Liver (tissue), 9 donors: ENCODE data around the gene EEF1AKMT2. TPM values are rescaled to one million over a fixed set of nuclear protein-coding genes. Genes with fewer than 3 reads are reported as not detected.

Experiments
- DNase-seq: peaks from one replicate; pipeline ENCODE4 v3.0.0-alpha.2; 2017; ENCODE audit warnings: low spot score
- H3K27ac ChIP-seq, 2 donors: one replicate each; pipeline ENCODE4 v1.7.0; 2013; ENCODE audit warnings: inconsistent platforms in 2 of 2, low read length in 2 of 2, control low read depth in 1 of 2, low read depth in 1 of 2, mild to moderate bottlenecking in 1 of 2
- H3K27me3 ChIP-seq, 4 donors: one replicate each; pipeline versions ENCODE4 v1.6.1 to v1.7.0; 2013; ENCODE audit warnings: low read length in 3 of 4, inconsistent platforms in 1 of 4, mild to moderate bottlenecking in 1 of 4, moderate library complexity in 1 of 4; ENCODE audit not compliant: control insufficient read depth in 4 of 4, insufficient read depth in 4 of 4
- H3K36me3 ChIP-seq, 4 donors: one replicate each; pipeline versions ENCODE4 v1.6.1 to v1.7.0; 2013; ENCODE audit warnings: low read length in 3 of 4, mild to moderate bottlenecking in 3 of 4, low read depth in 1 of 4, moderate library complexity in 1 of 4; ENCODE audit not compliant: control insufficient read depth in 4 of 4, insufficient read depth in 3 of 4
- H3K4me1 ChIP-seq, 4 donors: one replicate each; pipeline versions ENCODE4 v1.6.1 to v1.7.0; 2013; ENCODE audit warnings: low read length in 3 of 4, mild to moderate bottlenecking in 3 of 4, moderate library complexity in 1 of 4; ENCODE audit not compliant: control insufficient read depth in 4 of 4, insufficient read depth in 4 of 4
- H3K4me3 ChIP-seq, 3 donors: one replicate each; pipeline versions ENCODE4 v1.6.1 to v1.7.0; 2013; ENCODE audit warnings: low read length in 3 of 3, control low read depth in 1 of 3, low read depth in 1 of 3, mild to moderate bottlenecking in 1 of 3
- H3K9ac ChIP-seq, 2 donors: one replicate each; pipeline ENCODE4 v1.7.0; 2013; ENCODE audit warnings: low read length in 2 of 2, mild to moderate bottlenecking in 2 of 2, moderate library complexity in 2 of 2, control low read depth in 1 of 2, low read depth in 1 of 2
- H3K9me3 ChIP-seq, 4 donors: one replicate each; pipeline versions ENCODE4 v1.6.1 to v1.7.0; 2013; ENCODE audit warnings: low read length in 3 of 4; ENCODE audit not compliant: control insufficient read depth in 4 of 4
- EGR1 ChIP-seq, 2 donors: IDR thresholded peaks; 2 replicates each; pipeline ENCODE4 v1.6.1; 2016 to 2018; ENCODE audit warnings: antibody characterized with exemption in 2 of 2, low read depth in 2 of 2
- FOXA2 ChIP-seq: IDR thresholded peaks from 2 replicates; pipeline ENCODE4 v1.6.1; 2016; ENCODE audit warnings: antibody characterized with exemption
- GABPA ChIP-seq, 2 donors: IDR thresholded peaks in 1 of 2; conservative IDR thresholded peaks in 1 of 2; 2 replicates each; pipeline ENCODE4 v1.6.1; 2016; ENCODE audit warnings: antibody characterized with exemption in 2 of 2, mild to moderate bottlenecking in 1 of 2, moderate library complexity in 1 of 2
- HNF4A ChIP-seq, 2 donors: conservative IDR thresholded peaks; 2 replicates each; pipeline ENCODE4 v1.6.1; 2016; ENCODE audit warnings: antibody characterized with exemption in 2 of 2, mild to moderate bottlenecking in 2 of 2
- HNF4G ChIP-seq: IDR thresholded peaks from 2 replicates; pipeline ENCODE4 v1.6.1; 2016; ENCODE audit warnings: antibody characterized with exemption
- JUND ChIP-seq, 2 donors: IDR thresholded peaks; 2 replicates each; pipeline ENCODE4 v1.6.1; 2016; ENCODE audit warnings: antibody characterized with exemption in 2 of 2
- NR2F2 ChIP-seq: IDR thresholded peaks from 2 replicates; pipeline ENCODE4 v1.6.1; 2016; ENCODE audit warnings: antibody characterized with exemption
- RAD21 ChIP-seq, 2 donors: IDR thresholded peaks; 2 replicates each; pipeline ENCODE4 v1.6.1; 2016; ENCODE audit warnings: antibody characterized with exemption in 2 of 2, mild to moderate bottlenecking in 2 of 2
- REST ChIP-seq: IDR thresholded peaks from 2 replicates; pipeline ENCODE4 v1.6.1; 2016; ENCODE audit warnings: antibody characterized with exemption, mild to moderate bottlenecking
- RXRA ChIP-seq, 2 donors: IDR thresholded peaks; 2 replicates each; pipeline ENCODE4 v1.6.1; 2017 to 2018; ENCODE audit warnings: antibody characterized with exemption in 2 of 2, mild to moderate bottlenecking in 1 of 2
- SP1 ChIP-seq: IDR thresholded peaks from 2 replicates; pipeline ENCODE4 v1.6.1; 2018; ENCODE audit warnings: antibody characterized with exemption, mild to moderate bottlenecking
- TAF1 ChIP-seq: conservative IDR thresholded peaks from 2 replicates; pipeline ENCODE4 v1.6.1; 2016; ENCODE audit warnings: antibody characterized with exemption, mild to moderate bottlenecking
- YY1 ChIP-seq: IDR thresholded peaks from 2 replicates; pipeline ENCODE4 v1.6.1; 2016; ENCODE audit warnings: antibody characterized with exemption, mild to moderate bottlenecking
- ZBTB33 ChIP-seq: IDR thresholded peaks from 2 replicates; pipeline ENCODE4 v1.6.1; 2016; ENCODE audit warnings: antibody characterized with exemption
- WGBS: extraction: QIAGEN DNeasy Blood & Tissue Kit; methylation state at CpG from one replicate; pipeline ENCODE4 v1.1.7; 2013; 5-methylcytosine and 5-hydroxymethylcytosine counted together
- polyA plus RNA-seq, 2 donors: library from polyadenylated mRNA; stranded (reverse) in 1 of 2; unstranded in 1 of 2; fragments of 200-250 nt in 1 of 2; fragments of >200 nt in 1 of 2; fragmentation: Nextera tagmentation in 1 of 2; extraction: Ambion mirVana in 1 of 2; gene quantifications; one replicate each; pipeline versions ENCODE4 v1.2.1 to v1.2.3, GENCODE V29; 2013 to 2015
- total RNA-seq, 2 donors: library from RNA; depleted of rRNA; stranded (reverse); fragments of >200 nt; gene quantifications; one replicate each; pipeline ENCODE4 v1.2.3, GENCODE V29; 2014
- TF ChIP-seq, protein P1 (sequence below): IDR thresholded peaks from 2 replicates; pipeline ENCODE4 v1.6.1; 2016; ENCODE audit warnings: antibody characterized with exemption
- TF ChIP-seq, protein P2 (sequence below): fragments of 150-350 bp; IDR thresholded peaks from 2 replicates; pipeline ENCODE4 v1.5.1; 2017; ENCODE audit warnings: improper control_type of control experiment, low read depth, low read length; ENCODE audit not compliant: missing input control
- TF ChIP-seq, protein P3 (sequence below): IDR thresholded peaks from 2 replicates; pipeline ENCODE4 v1.6.1; 2016; ENCODE audit warnings: antibody characterized with exemption
- donor health status: healthy.
- donor health status: healthy.
- donor health status: healthy.
- donor health status: healthy.
- donor health status: healthy.

EEF1AKMT2 gene
- total and polyA plus RNA-seq, 4 donors, result 5.9 to 12.7 (median 8.5) TPM

GRCh38 chr10:124712704-124713407 lies 78.8 kb downstream of the EEF1AKMT2 start (continued):
- TF ChIP-seq ZBTB33 (no peak), SP1 (no peak)

DNA sequence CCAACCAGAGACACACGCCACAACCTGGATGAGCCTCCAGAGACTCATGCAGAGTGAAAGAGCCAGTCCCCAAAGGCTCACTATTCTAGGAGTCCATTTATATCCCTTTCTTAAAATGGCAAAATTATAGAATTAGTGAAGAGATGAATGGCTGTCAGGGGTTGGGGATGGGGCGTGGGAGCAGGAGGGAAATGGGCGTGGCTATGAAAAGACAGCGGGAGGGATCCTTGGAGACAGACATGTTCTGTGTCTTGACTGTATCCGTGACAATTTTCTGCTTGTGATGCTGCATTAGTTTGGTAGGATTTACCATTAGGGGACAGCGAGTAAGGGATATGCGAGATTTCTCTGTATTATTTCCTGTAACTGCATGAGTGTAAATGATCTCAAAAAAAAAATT lies 80.5 kb downstream of the EEF1AKMT2 start:
- WGBS, result 86% methylated on average over 7 of the region's 7 CpGs
- Histone ChIP-seq H3K9me3 (no peaks in the 10 kb centered on the region), H3K9ac (no peak overlapping the region), H3K27me3 (no peaks in the 10 kb centered on the region), H3K36me3 (no peaks in the 10 kb centered on the region), H3K4me1 (peaks cover 17 to 33% (median 23%) of the 10 kb centered on the region in 4 donors), H3K27ac (no peak overlapping the region), H3K4me3 (no peak overlapping the region)
- no peak for DNase-seq
- no peak for TF ChIP-seq RXRA (IDR thresholded peaks at IDR 0.05)
- no peak for TF ChIP-seq REST
- no peak for TF ChIP-seq JUND (IDR thresholded peaks at IDR 0.05)
- no peak for TF ChIP-seq TAF1
- no peak for TF ChIP-seq RAD21 (IDR thresholded peaks at IDR 0.05)

DNA sequence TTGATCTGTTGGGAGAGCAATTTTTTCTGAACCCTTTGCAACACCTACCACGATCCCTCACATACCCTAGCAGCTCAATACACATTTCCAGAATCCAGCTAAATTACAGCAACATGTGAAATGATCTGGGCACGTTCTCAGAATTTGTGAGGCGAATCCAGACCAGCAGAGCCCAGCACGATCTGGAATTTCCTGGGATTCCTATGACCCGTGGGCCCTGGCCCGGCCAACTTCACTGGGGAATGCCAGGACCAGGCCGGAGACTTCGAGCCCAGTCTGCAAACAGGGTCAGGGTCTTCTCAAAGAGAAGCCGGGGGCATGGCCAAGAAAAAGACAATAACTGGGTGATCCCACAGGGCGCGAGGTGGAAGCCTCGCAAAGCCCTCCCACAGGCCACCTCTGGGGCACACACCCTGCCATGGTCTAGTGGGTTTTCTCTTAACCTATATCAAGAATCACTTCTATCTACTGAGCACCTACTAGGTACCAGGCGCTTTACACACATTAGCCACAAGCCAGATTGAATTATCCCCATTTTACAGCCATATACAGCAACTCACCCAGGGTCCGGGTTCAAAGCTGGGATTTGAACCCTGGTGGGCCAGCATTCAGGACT lies 81.3 kb downstream of the EEF1AKMT2 start:
- H3K36me3 ChIP-seq, result peaks cover 0 to 4% (median 1%) of the 10 kb centered on the region in 4 donors
- WGBS, result 75% methylated on average over 14 of the region's 14 CpGs
- DNase-seq, result no peak
- peaks cover 17 to 40% (median 24%) of the 10 kb centered on the region in 4 donors for H3K4me1 ChIP-seq
- TF ChIP-seq YY1, result no peak
- no peak for TF ChIP-seq NR2F2
- no peak for TF ChIP-seq SP1
- no peak for TF ChIP-seq JUND (IDR thresholded peaks at IDR 0.05)
- TF ChIP-seq REST, result no peak
- no peak for TF ChIP-seq HNF4A (conservative IDR thresholded peaks at IDR 0.05)
- no peak for TF ChIP-seq RAD21 (IDR thresholded peaks at IDR 0.05)
- TF ChIP-seq GABPA (IDR thresholded peaks at IDR 0.05 in 1 of 2, conservative IDR thresholded peaks at IDR 0.05 in 1 of 2), result no peak
- TF ChIP-seq, protein P1, sequence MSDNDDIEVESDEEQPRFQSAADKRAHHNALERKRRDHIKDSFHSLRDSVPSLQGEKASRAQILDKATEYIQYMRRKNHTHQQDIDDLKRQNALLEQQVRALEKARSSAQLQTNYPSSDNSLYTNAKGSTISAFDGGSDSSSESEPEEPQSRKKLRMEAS, result no peak
- no peak for TF ChIP-seq RXRA (IDR thresholded peaks at IDR 0.05)
- no peak for TF ChIP-seq FOXA2
- TF ChIP-seq HNF4G, result no peak
- TF ChIP-seq EGR1 (IDR thresholded peaks at IDR 0.05; ENCODE audit: low read depth in 2 of 2), result no peak
- TF ChIP-seq, protein P2, sequence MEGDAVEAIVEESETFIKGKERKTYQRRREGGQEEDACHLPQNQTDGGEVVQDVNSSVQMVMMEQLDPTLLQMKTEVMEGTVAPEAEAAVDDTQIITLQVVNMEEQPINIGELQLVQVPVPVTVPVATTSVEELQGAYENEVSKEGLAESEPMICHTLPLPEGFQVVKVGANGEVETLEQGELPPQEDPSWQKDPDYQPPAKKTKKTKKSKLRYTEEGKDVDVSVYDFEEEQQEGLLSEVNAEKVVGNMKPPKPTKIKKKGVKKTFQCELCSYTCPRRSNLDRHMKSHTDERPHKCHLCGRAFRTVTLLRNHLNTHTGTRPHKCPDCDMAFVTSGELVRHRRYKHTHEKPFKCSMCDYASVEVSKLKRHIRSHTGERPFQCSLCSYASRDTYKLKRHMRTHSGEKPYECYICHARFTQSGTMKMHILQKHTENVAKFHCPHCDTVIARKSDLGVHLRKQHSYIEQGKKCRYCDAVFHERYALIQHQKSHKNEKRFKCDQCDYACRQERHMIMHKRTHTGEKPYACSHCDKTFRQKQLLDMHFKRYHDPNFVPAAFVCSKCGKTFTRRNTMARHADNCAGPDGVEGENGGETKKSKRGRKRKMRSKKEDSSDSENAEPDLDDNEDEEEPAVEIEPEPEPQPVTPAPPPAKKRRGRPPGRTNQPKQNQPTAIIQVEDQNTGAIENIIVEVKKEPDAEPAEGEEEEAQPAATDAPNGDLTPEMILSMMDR, result no peak
- TF ChIP-seq, protein P3, sequence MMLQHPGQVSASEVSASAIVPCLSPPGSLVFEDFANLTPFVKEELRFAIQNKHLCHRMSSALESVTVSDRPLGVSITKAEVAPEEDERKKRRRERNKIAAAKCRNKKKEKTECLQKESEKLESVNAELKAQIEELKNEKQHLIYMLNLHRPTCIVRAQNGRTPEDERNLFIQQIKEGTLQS, result no peak
- H3K4me3 ChIP-seq, result no peak overlapping the region
- H3K9ac ChIP-seq, result no peak overlapping the region
- no peak overlapping the region for H3K27ac ChIP-seq
- no peaks in the 10 kb centered on the region for H3K27me3 ChIP-seq
- no peaks in the 10 kb centered on the region for H3K9me3 ChIP-seq
